Activated effector memory CD4-positive, alpha-beta T cell treated with Interleukin-2 at 50 U/mL for 16 hours (primary cell): ENCODE results near the gene USP43.
"Not testable (repeated sequence)": the region's sequence is repeated elsewhere in the genome, so short reads cannot be mapped to it uniquely, and the experiment has no call there.

Source experiments
- DNase-seq: peaks from one replicate; pipeline ENCODE4 v3.0.0-alpha.2; 2020

Gene USP43

DNA sequence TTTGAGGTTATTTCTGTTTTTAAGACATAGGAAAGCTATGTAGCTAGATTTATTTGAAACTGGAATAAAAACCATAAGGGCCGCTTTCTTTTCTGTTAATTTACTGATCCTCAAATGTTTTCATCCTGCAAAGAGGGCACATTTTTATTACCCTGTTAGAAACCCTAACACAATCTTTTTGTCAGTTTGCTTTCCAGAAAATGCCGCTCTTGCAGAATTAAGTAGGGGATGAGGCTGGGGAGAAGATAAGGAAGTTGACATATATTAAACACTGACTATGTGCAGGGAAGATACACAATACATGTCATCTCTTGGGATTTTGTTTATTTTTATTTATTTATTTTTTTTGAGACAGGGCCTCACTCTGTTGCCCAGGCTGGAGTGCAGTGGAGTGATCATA, 15.7 kb downstream of the USP43 start:
- no peak for DNase-seq

- DNase-seq, result not testable (repeated sequence)
Measured at GRCh38 chr17:9663511-9663910, 18.2 kb downstream of the USP43 start.

DNA sequence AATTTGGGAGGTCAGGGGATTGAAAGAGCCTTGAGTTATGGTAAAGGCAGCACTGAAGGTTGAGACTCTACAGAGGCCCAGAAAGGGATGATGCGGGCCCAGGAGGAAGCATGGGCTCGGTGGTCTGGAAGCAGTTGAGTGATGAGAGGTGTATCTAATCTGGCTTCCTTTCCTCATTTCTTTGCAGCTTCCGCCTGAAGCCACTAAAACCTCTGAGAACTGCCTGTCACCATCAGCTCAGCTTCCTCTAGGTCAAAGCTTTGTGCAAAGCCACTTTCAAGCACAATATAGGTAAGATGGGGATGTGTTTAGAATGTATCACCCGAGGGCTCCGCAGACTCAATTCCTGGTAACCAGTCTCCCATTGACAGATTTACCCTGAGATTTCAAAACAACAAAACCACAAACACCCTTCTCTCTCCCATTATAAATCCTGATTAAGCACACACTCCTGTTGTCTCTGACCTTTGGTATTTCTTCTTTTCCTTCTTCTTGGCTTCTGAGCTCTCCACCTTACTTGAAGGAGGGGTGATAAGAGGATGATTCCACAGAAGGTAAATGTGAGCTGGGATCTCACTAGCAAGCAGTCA, 21.2 kb downstream of the USP43 start:
- DNase-seq, result no peak

DNA sequence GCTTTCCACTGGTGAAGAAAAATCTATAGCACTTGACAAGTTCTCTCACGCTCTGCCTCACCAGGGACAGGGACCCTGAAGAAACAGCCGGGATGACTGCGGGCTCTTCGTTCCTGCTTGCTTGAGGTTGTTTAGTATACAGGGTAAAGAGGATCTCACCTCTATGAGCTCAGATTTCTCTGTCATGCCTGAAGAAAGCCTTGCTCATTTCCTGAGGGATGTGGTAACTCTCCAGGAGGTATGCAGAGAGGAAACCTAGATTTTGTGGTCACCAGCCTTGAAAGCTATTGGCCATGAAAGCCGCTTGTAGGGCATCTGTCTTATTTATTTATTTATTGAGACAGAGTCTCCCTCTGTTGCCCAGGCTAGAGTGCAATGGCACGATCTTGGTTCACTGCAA, 23.2 kb downstream of the USP43 start:
- no peak for DNase-seq

- DNase-seq, result no peak
Measured at GRCh38 chr17:9669551-9670008, 24.3 kb downstream of the USP43 start.

- no peak for DNase-seq
Measured at GRCh38 chr17:9670596-9670995, 25.3 kb downstream of the USP43 start.

GRCh38 chr17:9671559-9671958, 26.2 kb downstream of the USP43 start:
- DNase-seq, result no peak

DNA sequence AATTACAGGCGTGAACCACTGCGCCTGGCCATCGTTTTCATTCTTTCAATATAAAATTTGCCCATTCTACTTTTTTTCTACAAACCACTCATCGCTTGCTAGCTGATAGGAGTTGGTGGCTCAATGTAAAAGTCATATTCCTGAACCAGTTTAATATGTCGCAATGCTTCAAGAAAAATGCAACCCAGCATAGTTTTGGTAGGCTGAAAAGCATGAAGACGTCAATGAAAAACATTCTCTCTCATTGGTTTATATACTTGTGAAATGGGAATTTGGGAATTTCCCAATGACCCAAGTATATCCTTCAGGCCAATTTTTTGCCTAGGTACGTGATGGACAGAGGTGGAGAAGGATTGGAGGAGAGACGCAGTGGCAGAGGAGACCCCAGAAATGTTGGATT, 26.9 kb downstream of the USP43 start:
- DNase-seq, result no peak

GRCh38 chr17:9672691-9673090, 27.4 kb downstream of the USP43 start:
- no peak for DNase-seq

DNA sequence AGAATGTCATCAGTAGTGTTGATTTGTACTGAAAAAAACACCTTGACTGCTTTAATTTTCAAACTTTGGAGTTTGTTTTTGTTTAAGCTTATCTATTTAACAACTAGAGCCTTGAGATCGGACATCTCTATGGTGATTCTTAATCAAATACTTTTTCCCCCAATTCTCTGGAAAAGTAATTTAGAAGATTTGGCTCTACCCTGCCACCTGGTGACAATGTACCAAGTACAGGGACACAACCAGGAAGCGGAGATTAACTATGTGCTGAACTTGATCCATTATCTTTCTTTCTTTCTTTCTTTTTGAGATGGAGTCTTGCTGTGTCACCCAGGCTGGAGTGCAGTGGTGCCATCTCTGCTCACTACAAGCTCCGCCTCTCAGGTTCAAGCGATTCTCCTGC, 30.8 kb downstream of the USP43 start:
- no peak for DNase-seq

DNA sequence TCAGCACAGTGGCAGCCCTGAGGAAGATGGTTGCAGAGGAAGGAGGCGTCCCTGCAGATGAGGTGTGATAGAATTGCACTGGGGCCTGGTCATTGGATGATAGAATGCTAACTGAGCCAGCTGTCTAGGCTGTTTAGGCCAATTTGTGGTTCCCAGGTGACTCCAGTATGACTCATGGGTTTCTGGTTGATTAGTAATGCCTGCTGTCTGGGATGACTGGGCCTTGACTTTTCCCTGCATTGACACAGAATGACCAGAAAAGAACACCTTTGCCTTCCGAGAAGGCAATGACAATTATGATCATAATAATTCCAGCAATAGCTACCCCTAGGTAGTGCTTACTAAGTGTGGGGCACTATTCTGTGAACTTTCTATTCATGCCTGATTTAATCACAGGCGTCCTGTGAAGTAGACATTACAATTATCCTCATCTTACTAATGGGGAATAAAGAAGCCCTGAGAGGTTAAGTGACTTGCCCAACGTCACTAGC, 31.5 kb downstream of the USP43 start:
- no peak for DNase-seq

- DNase-seq, result no peak
Measured at GRCh38 chr17:9677411-9677810, 32.1 kb downstream of the USP43 start.

DNA sequence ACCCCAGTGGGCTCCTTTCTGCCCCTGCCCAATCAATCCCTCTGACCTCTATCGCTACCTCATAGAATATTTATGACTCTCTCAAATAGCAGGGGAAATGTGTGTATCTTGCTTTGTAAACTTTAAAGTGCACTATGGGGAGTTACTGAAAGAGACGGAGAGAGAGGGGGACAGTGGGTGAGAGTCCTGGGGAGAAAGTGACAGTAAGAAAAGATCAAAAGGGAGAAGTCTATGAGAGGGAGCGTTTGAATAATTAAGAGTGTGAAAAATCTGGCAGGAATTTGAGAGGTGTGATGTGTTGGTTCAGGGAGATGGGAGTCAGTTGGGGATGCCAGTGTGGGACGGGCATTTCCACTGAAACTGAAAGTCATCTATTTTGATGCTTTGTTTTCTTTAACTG, 32.6 kb downstream of the USP43 start:
- no peak for DNase-seq

- no peak for DNase-seq
Measured at GRCh38 chr17:9684955-9685621, 39.8 kb downstream of the USP43 start.

- DNase-seq, result no peak
Measured at GRCh38 chr17:9693755-9694154, 48.4 kb downstream of the USP43 start.

DNA sequence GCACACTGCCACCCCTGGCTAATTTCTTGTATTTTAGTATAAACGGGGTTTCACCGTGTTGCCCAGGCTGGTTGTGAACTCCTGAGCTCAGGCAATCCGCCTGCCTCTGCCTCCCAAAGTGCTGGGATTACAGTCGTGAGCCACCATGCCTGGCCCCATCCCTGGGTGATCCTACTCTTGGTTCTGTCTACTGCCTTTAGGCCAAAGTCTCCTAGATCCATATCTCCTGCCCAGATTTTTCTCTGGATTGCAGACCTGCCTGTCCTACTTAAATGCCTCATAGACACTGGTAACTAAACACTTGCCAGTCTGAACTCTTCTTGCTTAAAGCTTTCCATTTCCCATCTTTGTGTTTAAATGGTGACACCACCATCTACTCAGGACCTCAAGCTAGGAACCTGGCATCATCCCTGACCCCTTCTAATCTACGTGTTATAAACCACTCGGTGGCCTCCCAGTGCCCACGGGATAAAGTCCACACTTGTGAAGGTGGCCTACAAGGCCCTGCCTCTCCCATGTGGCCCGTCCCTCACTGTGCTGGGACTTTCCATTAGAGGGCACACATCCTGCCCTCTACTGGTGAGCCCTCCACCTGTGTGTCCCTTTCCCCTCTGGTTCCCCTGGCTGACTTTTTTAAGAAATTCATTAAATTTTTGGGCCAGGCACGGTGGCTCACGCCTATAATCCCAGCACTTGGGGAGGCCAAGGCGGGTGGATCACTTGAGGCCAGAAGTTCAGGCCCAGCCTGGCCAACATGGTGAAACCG, 51.1 kb downstream of the USP43 start:
- DNase-seq, result no peak

DNA sequence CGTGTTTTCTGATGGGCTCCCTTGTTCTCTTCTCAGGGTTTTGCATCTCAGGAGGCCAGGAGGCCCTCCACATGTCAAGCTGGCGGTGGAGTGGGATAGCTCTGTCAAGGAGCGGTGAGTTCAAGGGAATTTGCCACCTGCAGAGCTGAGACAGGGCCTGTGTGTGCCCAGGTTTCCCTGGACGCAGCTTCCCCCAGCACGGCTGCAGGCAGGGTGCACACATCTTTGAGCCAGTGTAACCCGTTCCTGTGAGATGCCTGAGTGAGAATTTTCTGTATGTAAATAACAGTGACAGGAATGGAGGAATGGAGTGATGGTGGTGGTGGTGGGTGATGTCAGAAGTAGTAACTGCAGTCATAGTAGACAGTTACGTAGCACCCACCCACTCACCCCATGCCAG, 54.8 kb downstream of the USP43 start:
- no peak for DNase-seq

- DNase-seq, result no peak
Measured at GRCh38 chr17:9700754-9701476, 55.6 kb downstream of the USP43 start.

- DNase-seq, result no peak
Measured at GRCh38 chr17:9702482-9702881, 57.2 kb downstream of the USP43 start.

DNA sequence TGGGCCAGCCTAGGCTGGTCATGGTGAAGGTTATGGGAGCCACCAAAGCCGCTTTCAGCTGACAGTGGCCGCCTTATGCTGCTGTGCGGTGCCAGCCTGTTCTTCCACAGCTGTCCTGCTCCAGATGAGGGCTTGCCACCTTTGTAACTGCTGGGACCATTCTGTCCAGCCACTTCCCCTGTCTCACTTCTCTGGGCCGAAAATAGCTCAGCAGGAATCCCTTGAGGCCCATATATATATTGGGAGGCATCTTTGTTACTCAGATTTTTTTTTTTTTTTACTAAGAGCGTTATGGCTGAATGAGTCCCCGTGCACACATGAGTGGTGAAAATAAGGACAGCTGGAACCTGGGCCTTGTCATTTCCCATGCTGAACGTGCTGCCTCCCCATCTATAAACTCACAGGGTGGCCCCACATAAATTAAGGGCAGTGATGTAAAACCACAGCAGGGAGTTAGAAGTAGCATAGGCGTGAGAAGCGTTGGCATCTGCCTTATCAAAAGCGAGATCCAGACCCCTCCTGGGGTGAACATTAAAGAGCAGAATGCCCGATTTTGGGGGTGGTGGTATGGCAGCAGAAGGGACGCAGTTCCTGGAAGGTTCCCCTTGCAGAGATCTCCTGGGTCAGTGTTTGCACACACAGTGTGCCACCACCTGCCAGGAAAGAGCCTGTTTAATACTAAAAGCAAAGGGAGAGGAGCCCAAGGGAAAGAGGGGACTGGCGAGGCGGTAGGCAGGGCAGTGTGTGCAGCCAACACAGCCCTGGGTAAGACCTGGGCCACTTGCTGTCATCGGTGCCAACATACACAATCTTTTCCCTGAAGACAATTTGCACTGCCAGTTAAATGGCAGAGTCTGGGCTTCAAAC, 57.8 kb downstream of the USP43 start:
- no peak for DNase-seq

DNA sequence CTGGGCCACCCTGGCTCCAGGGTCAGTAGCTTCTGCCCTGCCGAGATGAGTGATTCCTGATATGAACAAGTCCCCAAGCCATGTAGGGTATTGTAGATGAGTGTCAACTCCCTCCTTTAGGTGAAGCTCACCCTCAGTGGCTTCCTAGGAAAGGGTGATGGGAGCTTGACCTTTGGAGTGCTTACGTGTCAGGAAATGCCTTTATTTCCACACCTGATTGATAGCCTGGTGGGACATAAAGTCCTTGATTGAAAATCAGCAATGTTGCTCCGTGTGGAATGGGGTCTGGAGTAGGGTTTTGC, 58.4 kb downstream of the USP43 start:
- DNase-seq, result no peak

DNA sequence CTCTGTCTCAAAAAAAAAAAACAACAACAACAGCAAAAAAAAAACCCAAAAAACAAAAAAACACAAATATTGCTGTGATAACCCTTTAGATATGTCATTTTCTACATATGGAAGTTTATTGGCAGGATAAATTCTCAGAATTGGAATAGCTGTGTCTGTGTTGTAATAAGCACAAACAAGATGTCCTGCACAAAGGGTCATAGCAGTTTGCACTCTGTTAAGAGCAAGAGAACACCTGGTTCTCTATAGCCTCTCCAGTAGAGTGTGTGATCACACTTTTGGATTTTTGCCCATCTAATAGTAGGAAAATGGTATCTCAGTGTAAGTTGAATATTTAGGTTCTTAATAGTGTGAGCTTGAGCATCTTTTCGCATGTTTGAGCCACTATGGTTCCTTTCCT, 60.4 kb downstream of the USP43 start:
- no peak for DNase-seq

DNA sequence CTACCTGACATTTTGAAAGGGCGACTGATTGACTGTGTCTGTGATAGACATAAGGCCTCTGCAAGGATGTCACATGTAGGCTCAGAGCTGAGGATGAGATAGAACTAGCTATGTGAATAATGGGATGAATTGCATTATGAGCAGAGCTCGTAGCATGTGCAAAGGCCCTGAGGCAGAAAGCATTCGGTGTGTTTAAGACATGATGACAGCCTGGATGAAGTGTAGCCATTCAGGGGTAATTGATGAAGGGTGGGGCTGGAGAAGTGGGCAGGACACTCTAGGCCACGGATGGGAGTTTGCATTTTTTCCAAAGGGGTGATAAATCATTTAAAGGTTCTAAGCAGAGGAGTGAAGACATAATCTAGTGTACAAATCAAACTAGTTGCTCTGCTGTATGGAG, 62.6 kb downstream of the USP43 start:
- no peak for DNase-seq
